ENCODE results near the gene ASXL1. TPM values are rescaled to one million over a fixed set of nuclear protein-coding genes. Genes with fewer than 3 reads are reported as not detected.

ASXL1 gene
- total RNA-seq, 4 donors from 2014 or later, result 43.2 to 143 (median 71.8) TPM

GRCh38 chr20:32482442-32483261 is 124.5 kb downstream of the ASXL1 start:
- Histone ChIP-seq H3K4me3 (peak overlapping the region; percentile 89), H3K27ac (peak overlapping the region; percentile 77), H3K9me3 (no peaks in the 10 kb centered on the region), H3K4me1 (peaks cover 53% of the 10 kb centered on the region), H3K36me3 (no peaks in the 10 kb centered on the region), H3K27me3 (no peaks in the 10 kb centered on the region)
- 8% methylated on average over 39 of the region's 82 CpGs for WGBS
- DNase-seq (ENCODE audit: low spot score in 2 of 2), result peak in 1 of 2 donors; percentile 72
- TF ChIP-seq POLR2A (IDR thresholded peaks at IDR 0.05) (no peak), CTCF (IDR thresholded peaks at IDR 0.05) (no peak), POLR2AphosphoS5 (IDR thresholded peaks at IDR 0.05) (no peak), EP300 (IDR thresholded peaks at IDR 0.05) (no peak)

GRCh38 chr20:32483351-32484224 is 125.5 kb downstream of the ASXL1 start:
- H3K27me3 ChIP-seq, result no peaks in the 10 kb centered on the region
- H3K9me3 ChIP-seq, result no peaks in the 10 kb centered on the region
- DNase-seq (ENCODE audit: low spot score in 2 of 2), result peak in 1 of 2 donors; percentile 78
- TF ChIP-seq POLR2AphosphoS5 (IDR thresholded peaks at IDR 0.05), result no peak
- no peak for TF ChIP-seq EP300 (IDR thresholded peaks at IDR 0.05)
- TF ChIP-seq CTCF (IDR thresholded peaks at IDR 0.05), result no peak
- TF ChIP-seq POLR2A (IDR thresholded peaks at IDR 0.05), result no peak
- peaks cover 53% of the 10 kb centered on the region for H3K4me1 ChIP-seq
- peak overlapping the region; percentile 77 for H3K27ac ChIP-seq
- no peaks in the 10 kb centered on the region for H3K36me3 ChIP-seq
- 0% methylated on average over 28 of the region's 79 CpGs for WGBS
- H3K4me3 ChIP-seq, result peak overlapping the region; percentile 89

GRCh38 chr20:32484225-32484957 is 126.3 kb downstream of the ASXL1 start:
- Histone ChIP-seq H3K4me1 (peaks cover 53% of the 10 kb centered on the region), H3K4me3 (peak overlapping the region; percentile 89), H3K27ac (peak overlapping the region; percentile 61), H3K27me3 (no peaks in the 10 kb centered on the region), H3K9me3 (no peaks in the 10 kb centered on the region), H3K36me3 (no peaks in the 10 kb centered on the region)
- peak in 1 of 2 donors; percentile 80 for DNase-seq (ENCODE audit: low spot score in 2 of 2)
- TF ChIP-seq POLR2AphosphoS5 (IDR thresholded peaks at IDR 0.05) (no peak), CTCF (IDR thresholded peaks at IDR 0.05) (no peak), POLR2A (IDR thresholded peaks at IDR 0.05) (no peak), EP300 (IDR thresholded peaks at IDR 0.05) (no peak)
- WGBS, result under 1% methylated on average over 47 of the region's 74 CpGs

- Histone ChIP-seq H3K4me1 (peaks cover 47% of the 10 kb centered on the region), H3K27me3 (no peaks in the 10 kb centered on the region), H3K27ac (no peak overlapping the region), H3K4me3 (peak overlapping the region; percentile 89), H3K36me3 (no peaks in the 10 kb centered on the region), H3K9me3 (no peaks in the 10 kb centered on the region)
- peak in 1 of 2 donors; percentile 83 for DNase-seq (ENCODE audit: low spot score in 2 of 2)
- TF ChIP-seq POLR2AphosphoS5 (IDR thresholded peaks at IDR 0.05), result no peak
- peak; percentile 78 to 82 for TF ChIP-seq CTCF (IDR thresholded peaks at IDR 0.05)
- 4% methylated on average over 20 of the region's 20 CpGs for WGBS
Measured at GRCh38 chr20:32484958-32485769, 127.0 kb downstream of the ASXL1 start.
